ENCODE results near the gene MYO6. TPM values are rescaled to one million over a fixed set of nuclear protein-coding genes. Genes with fewer than 3 reads are reported as not detected.

The MYO6 gene
- total RNA-seq, 4 donors from 2014 or later = 19.1 to 72.2 (median 59.2) TPM

- Histone ChIP-seq H3K4me1 (peaks cover 3 to 42% (median 26%) of the 10 kb centered on the region in 4 donors), H3K4me3 (no peak overlapping the region), H3K9me3 (no peaks in the 10 kb centered on the region), H3K27me3 (no peaks in the 10 kb centered on the region), H3K27ac (no peak overlapping the region), H3K36me3 (no peaks in the 10 kb centered on the region)
- intact Hi-C loops (cut with DNase I; ENCODE audit: low total_unique reads) = no loop called here
- DNase-seq = no peak
- TF ChIP-seq POLR2AphosphoS5 (IDR thresholded peaks at IDR 0.05) (no peak), EP300 (IDR thresholded peaks at IDR 0.05; ENCODE audit: low read depth) (no peak), CTCF (IDR thresholded peaks at IDR 0.05) (no peak), POLR2A (IDR thresholded peaks at IDR 0.05) (no peak)
- in situ Hi-C loops (cut with MboI; ENCODE audit: low pct_ligation_motif_present in 1 of 4, low pct_unique_long_range_greater_than_20kb in 1 of 4, low sequenced_read_pairs in 3 of 4) = no loop called here
- WGBS, 2 donors (ENCODE audit: low coverage in 1 of 2) = 61 to 73% methylated on average over 2 of the region's 2 CpGs
Observed at GRCh38 chr6:75751443-75751842, 2.4 kb downstream of the MYO6 start.

GRCh38 chr6:75752365-75752764, 3.3 kb downstream of the MYO6 start:
- Histone ChIP-seq H3K4me1 (peaks cover 3 to 42% (median 26%) of the 10 kb centered on the region in 4 donors), H3K9me3 (no peaks in the 10 kb centered on the region), H3K4me3 (no peak overlapping the region), H3K27ac (no peak overlapping the region), H3K27me3 (no peaks in the 10 kb centered on the region), H3K36me3 (no peaks in the 10 kb centered on the region)
- no peak for DNase-seq
- WGBS, 2 donors (ENCODE audit: low coverage in 1 of 2) = 54 to 58% methylated on average over 3 of the region's 3 CpGs
- in situ Hi-C loops (cut with MboI; ENCODE audit: low pct_ligation_motif_present in 1 of 4, low pct_unique_long_range_greater_than_20kb in 1 of 4, low sequenced_read_pairs in 3 of 4) = no loop called here
- TF ChIP-seq CTCF (IDR thresholded peaks at IDR 0.05) = no peak
- intact Hi-C loops (cut with DNase I; ENCODE audit: low total_unique reads) = no loop called here

- WGBS, 2 donors (ENCODE audit: low coverage in 1 of 2) = 76 to 85% methylated on average over 5 of the region's 5 CpGs
- intact Hi-C loops (cut with DNase I; ENCODE audit: low total_unique reads) (no loop called here), in situ Hi-C loops (cut with MboI; ENCODE audit: low pct_ligation_motif_present in 1 of 4, low pct_unique_long_range_greater_than_20kb in 1 of 4, low sequenced_read_pairs in 3 of 4) (no loop called here)
- no peak overlapping the region for H3K27ac ChIP-seq
- TF ChIP-seq CTCF (IDR thresholded peaks at IDR 0.05) (no peak), POLR2AphosphoS5 (IDR thresholded peaks at IDR 0.05) (no peak), POLR2A (IDR thresholded peaks at IDR 0.05) (no peak), EP300 (IDR thresholded peaks at IDR 0.05; ENCODE audit: low read depth) (no peak)
- peaks cover 3 to 20% (median 8%) of the 10 kb centered on the region in 4 donors for H3K4me1 ChIP-seq
- DNase-seq = no peak
- H3K9me3 ChIP-seq = no peaks in the 10 kb centered on the region
- H3K4me3 ChIP-seq = no peak overlapping the region
- no peaks in the 10 kb centered on the region for H3K27me3 ChIP-seq
- no peaks in the 10 kb centered on the region for H3K36me3 ChIP-seq
Observed at GRCh38 chr6:75755704-75756103, 6.7 kb downstream of the MYO6 start.

- H3K36me3 ChIP-seq = no peaks in the 10 kb centered on the region
- no peaks in the 10 kb centered on the region for H3K9me3 ChIP-seq
- no peaks in the 10 kb centered on the region for H3K27me3 ChIP-seq
- no peak for TF ChIP-seq CTCF (IDR thresholded peaks at IDR 0.05)
- no peak for TF ChIP-seq POLR2A (IDR thresholded peaks at IDR 0.05)
- no peak for TF ChIP-seq EP300 (IDR thresholded peaks at IDR 0.05; ENCODE audit: low read depth)
- no peak overlapping the region for H3K4me3 ChIP-seq
- H3K27ac ChIP-seq = no peak overlapping the region
- 93% methylated on average over 3 of the region's 3 CpGs; no CpG with 5 or more reads in 1 of the 2 donors for WGBS, 2 donors (ENCODE audit: low coverage in 1 of 2)
- intact Hi-C loops (cut with DNase I; ENCODE audit: low total_unique reads) = no loop called here
- in situ Hi-C loops (cut with MboI; ENCODE audit: low pct_ligation_motif_present in 1 of 4, low pct_unique_long_range_greater_than_20kb in 1 of 4, low sequenced_read_pairs in 3 of 4) = no loop called here
- H3K4me1 ChIP-seq = peaks cover 0 to 12% (median 3%) of the 10 kb centered on the region in 4 donors
- no peak for DNase-seq
Observed at GRCh38 chr6:75757295-75757694, 8.3 kb downstream of the MYO6 start.
